Ovary (tissue), 3 donors: ENCODE results near the gene RASA3.

Source experiments
- POLR2A ChIP-seq: fragments of 450-650 bp; IDR thresholded peaks from one replicate; pipeline ENCODE4 v1.6.1; 2017; ENCODE audit warnings: antibody characterized with exemption, mild to moderate bottlenecking, moderate library complexity
- TF ChIP-seq, protein P1 (sequence below), 3 donors: fragments of 450-650 bp in 2 of 3; fragments of 200-600 bp in 1 of 3; IDR thresholded peaks; one replicate each; pipeline versions ENCODE4 v1.5.1 to v1.8.0; 2016 to 2022; ENCODE audit warnings: antibody characterized with exemption in 3 of 3, mild to moderate bottlenecking in 1 of 3
- donor health status: DM: no; HTN: no; CAD: no.

DNA sequence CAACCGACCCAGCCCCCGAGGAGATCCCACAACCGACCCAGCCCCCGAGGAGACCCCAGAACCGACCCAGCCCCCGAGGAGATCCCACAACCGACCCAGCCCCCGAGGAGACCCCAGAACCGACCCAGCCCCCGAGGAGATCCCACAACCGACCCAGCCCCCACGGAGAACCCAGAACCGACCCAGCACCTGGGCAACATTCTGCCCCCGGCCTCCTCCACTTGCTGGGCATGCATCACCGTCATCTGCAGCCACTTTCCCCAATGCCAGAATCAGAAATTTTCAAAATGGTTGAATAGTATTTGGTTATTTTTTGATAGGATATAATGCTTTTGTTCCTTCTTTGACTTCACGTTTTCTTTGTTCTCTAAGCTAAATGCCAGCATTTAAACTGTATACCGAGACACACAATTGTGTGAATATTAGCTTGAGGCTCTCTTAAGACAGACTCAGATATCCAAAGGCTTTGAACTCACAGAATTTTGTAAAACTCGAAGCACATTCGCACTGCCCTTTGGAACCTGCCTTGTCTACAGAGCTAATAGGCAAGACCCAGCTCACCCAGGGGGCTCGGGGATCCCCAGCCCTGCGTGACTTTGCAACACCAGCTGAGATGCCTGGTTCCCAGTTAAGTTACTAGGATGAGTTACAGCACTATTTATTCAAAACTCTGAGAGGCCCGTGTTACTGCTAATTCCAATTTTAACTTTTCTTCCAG lies 15.5 kb upstream of the RASA3 start:
- TF ChIP-seq, protein P1, sequence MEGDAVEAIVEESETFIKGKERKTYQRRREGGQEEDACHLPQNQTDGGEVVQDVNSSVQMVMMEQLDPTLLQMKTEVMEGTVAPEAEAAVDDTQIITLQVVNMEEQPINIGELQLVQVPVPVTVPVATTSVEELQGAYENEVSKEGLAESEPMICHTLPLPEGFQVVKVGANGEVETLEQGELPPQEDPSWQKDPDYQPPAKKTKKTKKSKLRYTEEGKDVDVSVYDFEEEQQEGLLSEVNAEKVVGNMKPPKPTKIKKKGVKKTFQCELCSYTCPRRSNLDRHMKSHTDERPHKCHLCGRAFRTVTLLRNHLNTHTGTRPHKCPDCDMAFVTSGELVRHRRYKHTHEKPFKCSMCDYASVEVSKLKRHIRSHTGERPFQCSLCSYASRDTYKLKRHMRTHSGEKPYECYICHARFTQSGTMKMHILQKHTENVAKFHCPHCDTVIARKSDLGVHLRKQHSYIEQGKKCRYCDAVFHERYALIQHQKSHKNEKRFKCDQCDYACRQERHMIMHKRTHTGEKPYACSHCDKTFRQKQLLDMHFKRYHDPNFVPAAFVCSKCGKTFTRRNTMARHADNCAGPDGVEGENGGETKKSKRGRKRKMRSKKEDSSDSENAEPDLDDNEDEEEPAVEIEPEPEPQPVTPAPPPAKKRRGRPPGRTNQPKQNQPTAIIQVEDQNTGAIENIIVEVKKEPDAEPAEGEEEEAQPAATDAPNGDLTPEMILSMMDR (IDR thresholded peaks at IDR 0.05) = no peak
- TF ChIP-seq POLR2A = no peak
